Measurements from ENCODE around the gene LLGL2.

Gene LLGL2

GRCh38 chr17:75480281-75480680 lies 45.2 kb upstream of the LLGL2 start:
- H3K4me3 ChIP-seq (ENCODE audit: low read depth, low read length), result no peak overlapping the region
- DNase-seq (ENCODE audit: low read depth), result no peak
- TF ChIP-seq CTCF (IDR thresholded peaks at IDR 0.05; ENCODE audit: low read depth, low read length, missing control alignments), result no peak
- in situ Hi-C loops (cut with HindIII; ENCODE audit: low sequenced_read_pairs), result no loop called here

GRCh38 chr17:75481194-75482068 lies 44.1 kb upstream of the LLGL2 start:
- DNase-seq (ENCODE audit: low read depth), result no peak
- in situ Hi-C loops (cut with HindIII; ENCODE audit: low sequenced_read_pairs), result no loop called here
- H3K4me3 ChIP-seq (ENCODE audit: low read depth, low read length), result no peak overlapping the region
- TF ChIP-seq CTCF (IDR thresholded peaks at IDR 0.05; ENCODE audit: low read depth, low read length, missing control alignments), result no peak

GRCh38 chr17:75482098-75482942 lies 43.2 kb upstream of the LLGL2 start:
- in situ Hi-C loops (cut with HindIII; ENCODE audit: low sequenced_read_pairs), result no loop called here
- TF ChIP-seq CTCF (IDR thresholded peaks at IDR 0.05; ENCODE audit: low read depth, low read length, missing control alignments), result no peak
- H3K4me3 ChIP-seq (ENCODE audit: low read depth, low read length), result no peak overlapping the region
- no peak for DNase-seq (ENCODE audit: low read depth)

- DNase-seq (ENCODE audit: low read depth), result no peak
- H3K4me3 ChIP-seq (ENCODE audit: low read depth, low read length), result no peak overlapping the region
- no peak for TF ChIP-seq CTCF (IDR thresholded peaks at IDR 0.05; ENCODE audit: low read depth, low read length, missing control alignments)
- in situ Hi-C loops (cut with HindIII; ENCODE audit: low sequenced_read_pairs), result loop anchor here (5.0 kb wide), 1 partner anchor 43 kb away; no protein-coding TSS in a partner anchor
These were observed 39.8 kb upstream of the LLGL2 start for GRCh38 chr17:75485688-75486087.

- no peak for TF ChIP-seq CTCF (IDR thresholded peaks at IDR 0.05; ENCODE audit: low read depth, low read length, missing control alignments)
- DNase-seq (ENCODE audit: low read depth), result no peak
- H3K4me3 ChIP-seq (ENCODE audit: low read depth, low read length), result no peak overlapping the region
- in situ Hi-C loops (cut with HindIII; ENCODE audit: low sequenced_read_pairs), result loop anchor here (5.0 kb wide), 1 partner anchor 44 kb away; no protein-coding TSS in a partner anchor
These were observed 39.3 kb upstream of the LLGL2 start for GRCh38 chr17:75486151-75486550.

GRCh38 chr17:75486951-75487350 lies 38.5 kb upstream of the LLGL2 start:
- no peak for DNase-seq (ENCODE audit: low read depth)
- TF ChIP-seq CTCF (IDR thresholded peaks at IDR 0.05; ENCODE audit: low read depth, low read length, missing control alignments), result no peak
- no peak overlapping the region for H3K4me3 ChIP-seq (ENCODE audit: low read depth, low read length)
- in situ Hi-C loops (cut with HindIII; ENCODE audit: low sequenced_read_pairs), result loop anchor here (5.0 kb wide), 1 partner anchor 45 kb away; no protein-coding TSS in a partner anchor
